ENCODE data around the gene KRTAP5-5. TPM values are rescaled to one million over a fixed set of nuclear protein-coding genes. Genes with fewer than 3 reads are reported as not detected.

The KRTAP5-5 gene
- total and polyA plus RNA-seq, 10 of the 15 experiments (the other 5 are each of a cell fraction or from before 2014, with no cell fraction given), result not detected

- Histone ChIP-seq H3K79me2 (ENCODE audit: control insufficient read depth, insufficient read depth, low read length) (no peaks in the 10 kb centered on the region), H3K9me3 (replicated peaks; ENCODE audit: control insufficient read depth, insufficient read depth, low read length) (no peaks in the 10 kb centered on the region), H4K20me1 (ENCODE audit: control insufficient read depth, insufficient read depth) (no peaks in the 10 kb centered on the region), H3K36me3 (ENCODE audit: control insufficient read depth in 2 of 2, insufficient read depth in 2 of 2, low read length in 1 of 2) (no peaks in the 10 kb centered on the region), H3K9ac (ENCODE audit: control insufficient read depth, insufficient read depth, low read length) (no peak overlapping the region), H3K27ac (ENCODE audit: control insufficient read depth, insufficient read depth) (no peak overlapping the region), H3K4me3 (no peak overlapping the region), H3K4me1 (ENCODE audit: control insufficient read depth, insufficient read depth, low read length) (no peaks in the 10 kb centered on the region), H3K4me2 (ENCODE audit: control insufficient read depth, insufficient read depth) (no peak overlapping the region), H2AFZ (ENCODE audit: control insufficient read depth, low read depth, low read length) (no peak overlapping the region), H3K27me3 (replicated peaks in 1 of 2; ENCODE audit: control insufficient read depth in 2 of 2, insufficient read depth in 2 of 2, low read length in 1 of 2) (no peaks in the 10 kb centered on the region; a peak in 1 of 4 replicates)
- ChIA-PET POLR2A (no interaction called here), CTCF (no interaction called here), RAD21 (ENCODE audit: unreplicated experiment) (no interaction called here), SMC1A (ENCODE audit: uncharacterized antibody, unreplicated experiment) (no interaction called here)
- TF ChIP-seq MYB (IDR thresholded peaks at IDR 0.05; ENCODE audit: borderline replicate concordance, low read depth, low read length), result no peak
- no peak for TF ChIP-seq IKZF2 (IDR thresholded peaks at IDR 0.05)
- no peak for TF ChIP-seq KDM1A (IDR thresholded peaks at IDR 0.05; ENCODE audit: borderline replicate concordance)
- TF ChIP-seq TBL1XR1 (IDR thresholded peaks at IDR 0.05; ENCODE audit: low read depth, low read length), result no peak
- no peak for TF ChIP-seq MXI1 (IDR thresholded peaks at IDR 0.05; ENCODE audit: low read depth, low read length)
- no peak for TF ChIP-seq BCL11A (IDR thresholded peaks at IDR 0.05; ENCODE audit: low read depth, low read length)
- no peak for TF ChIP-seq ZBTB33 (IDR thresholded peaks at IDR 0.05)
- no peak for TF ChIP-seq NRF1 (conservative IDR thresholded peaks at IDR 0.05; ENCODE audit: low read depth, low read length)
- TF ChIP-seq CHD4 (IDR thresholded peaks at IDR 0.05), result no peak
- no peak for TF ChIP-seq EGR1 (IDR thresholded peaks at IDR 0.05; ENCODE audit: borderline replicate concordance in 1 of 2, low read depth in 2 of 2, low read length in 2 of 2)
- TF ChIP-seq RELA (IDR thresholded peaks at IDR 0.05; ENCODE audit: borderline replicate concordance, partially characterized antibody), result no peak
- TF ChIP-seq E2F4 (IDR thresholded peaks at IDR 0.05; ENCODE audit: low read depth, low read length), result no peak
- TF ChIP-seq POLR2A (IDR thresholded peaks at IDR 0.05; ENCODE audit: low read depth, low read length), result no peak
- no peak for TF ChIP-seq EP300 (IDR thresholded peaks at IDR 0.05; ENCODE audit: borderline replicate concordance in 1 of 2, control insufficient read depth in 1 of 2, low read depth in 2 of 2, low read length in 2 of 2)
- TF ChIP-seq NR2C2 (IDR thresholded peaks at IDR 0.05; ENCODE audit: borderline replicate concordance, control insufficient read depth, insufficient read length, low read depth), result no peak
- no peak for TF ChIP-seq STAT1 (conservative IDR thresholded peaks at IDR 0.05)
- no peak for TF ChIP-seq GABPA (IDR thresholded peaks at IDR 0.05; ENCODE audit: low read depth)
- intact Hi-C loops (cut with micrococcal nuclease; ENCODE audit: unreplicated experiment) (no loop called here), in situ Hi-C loops (cut with MboI) (no loop called here)
- BruUV-seq (replicated peaks), result no TSS peak
- DNase-seq (ENCODE audit: low read depth, low spot score), result no peak
- no peak for ATAC-seq
- FAIRE-seq, result no peak
- 40% methylated on average over 11 of the region's 11 CpGs for WGBS (ENCODE audit: insufficient coverage, insufficient replicate concordance, low lambda C conversion rate, missing lambda C conversion rate)
Observed at GRCh38 chr11:1673446-1674172, 44.0 kb downstream of the KRTAP5-5 start.
